ENCODE data around the gene MSH3.

Gene MSH3

GRCh38 chr5:80919678-80920196, 265.3 kb downstream of the MSH3 start:
- no peak for DNase-seq

GRCh38 chr5:80920333-80920732, 265.9 kb downstream of the MSH3 start:
- no peak for DNase-seq

- DNase-seq, result no peak
These were observed 266.6 kb downstream of the MSH3 start for GRCh38 chr5:80921026-80921425.

- no peak for DNase-seq
These were observed 271.5 kb downstream of the MSH3 start for GRCh38 chr5:80925931-80926330.
